ENCODE data around the gene GGA1. TPM values are rescaled to one million over a fixed set of nuclear protein-coding genes. Genes with fewer than 3 reads are reported as not detected.

Gene GGA1
- total RNA-seq, 2 experiments from 2014 or later = 55.4 to 66.6 TPM

GRCh38 chr22:37565830-37566229 is 42.8 kb upstream of the GGA1 start:
- POLR2A ChIA-PET = interaction anchor here (0.6 to 2.1 kb wide), 3 partner anchors 24 to 833 kb away, joined by 3 to 16 read pairs (median 3); no protein-coding TSS in a partner anchor
- Mint-ChIP-seq H3K27me3 (peaks cover 30% of the 10 kb centered on the region), H3K9me3 (ENCODE audit: low read depth) (no peaks in the 10 kb centered on the region), H3K4me3 (no peak overlapping the region), H3K4me1 (peaks cover 33% of the 10 kb centered on the region), H3K27ac (peak overlapping the region; percentile 63), H3K36me3 (ENCODE audit: low read depth) (no peaks in the 10 kb centered on the region)
- ATAC-seq = no peak
- DNase-seq = no peak
- intact Hi-C loops (cut with DNase I, micrococcal nuclease) = loop anchor here in 1 of 2 experiments (2.0 kb wide), 2 partner anchors 81 to 249 kb away; no protein-coding TSS in a partner anchor
- CTCF ChIA-PET = interaction anchor here (0.5 to 10.2 kb wide), 20 partner anchors 9 to 248 kb away, joined by 3 to 302 read pairs (median 7); partner anchors contain the start of genes GCAT, GGA1, LGALS2 and MFNG

DNA sequence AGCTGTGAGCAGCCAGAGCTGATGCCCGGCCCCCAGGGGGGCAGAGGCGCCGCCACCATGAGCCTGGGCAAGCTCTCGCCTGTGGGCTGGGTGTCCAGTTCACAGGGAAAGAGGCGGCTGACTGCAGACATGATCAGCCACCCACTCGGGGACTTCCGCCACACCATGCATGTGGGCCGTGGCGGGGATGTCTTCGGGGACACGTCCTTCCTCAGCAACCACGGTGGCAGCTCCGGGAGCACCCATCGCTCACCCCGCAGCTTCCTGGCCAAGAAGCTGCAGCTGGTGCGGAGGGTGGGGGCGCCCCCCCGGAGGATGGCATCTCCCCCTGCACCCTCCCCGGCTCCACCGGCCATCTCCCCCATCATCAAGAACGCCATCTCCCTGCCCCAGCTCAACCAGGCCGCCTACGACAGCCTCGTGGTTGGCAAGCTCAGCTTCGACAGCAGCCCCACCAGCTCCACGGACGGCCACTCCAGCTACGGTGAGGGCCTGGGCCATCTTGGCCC is 42.3 kb upstream of the GGA1 start:
- DNase-seq = peak; percentile 68
- peaks cover 29% of the 10 kb centered on the region for H3K4me1 Mint-ChIP-seq
- intact Hi-C loops (cut with DNase I, micrococcal nuclease) = loop anchor here in 1 of 2 experiments (2.0 kb wide), 2 partner anchors 82 to 250 kb away; no protein-coding TSS in a partner anchor
- CTCF ChIA-PET = interaction anchor here (0.5 to 10.2 kb wide), 34 partner anchors 10 to 731 kb away, joined by 3 to 302 read pairs (median 4); partner anchors contain the start of genes GCAT, GGA1, LGALS2 and MFNG
- peaks cover 26% of the 10 kb centered on the region for H3K27me3 Mint-ChIP-seq
- peak overlapping the region; percentile 87 for H3K27ac Mint-ChIP-seq
- peak; percentile 31 for ATAC-seq
- POLR2A ChIA-PET = interaction anchor here (0.6 to 2.1 kb wide), 4 partner anchors 25 to 832 kb away, joined by 3 to 16 read pairs (median 3); no protein-coding TSS in a partner anchor
- no peaks in the 10 kb centered on the region for H3K36me3 Mint-ChIP-seq (ENCODE audit: low read depth)
- peak overlapping the region; percentile 43 for H3K4me3 Mint-ChIP-seq
- no peaks in the 10 kb centered on the region for H3K9me3 Mint-ChIP-seq (ENCODE audit: low read depth)

GRCh38 chr22:37566903-37567798 is 41.5 kb upstream of the GGA1 start:
- intact Hi-C loops (cut with DNase I, micrococcal nuclease) = loop anchor here (1.0 to 2.0 kb wide), 5 partner anchors 22 to 250 kb away; no protein-coding TSS in a partner anchor
- DNase-seq (peak; percentile 96), ATAC-seq (peak; percentile 93)
- peaks cover 20% of the 10 kb centered on the region for H3K27me3 Mint-ChIP-seq
- H3K4me3 Mint-ChIP-seq = peak overlapping the region; percentile 43
- no peaks in the 10 kb centered on the region for H3K9me3 Mint-ChIP-seq (ENCODE audit: low read depth)
- peaks cover 23% of the 10 kb centered on the region for H3K4me1 Mint-ChIP-seq
- CTCF ChIA-PET = interaction anchor here (0.6 to 10.2 kb wide), 46 partner anchors 8 to 732 kb away, joined by 3 to 302 read pairs (median 4); partner anchors contain the start of genes GGA1, LGALS2 and MFNG
- POLR2A ChIA-PET = interaction anchor here (0.6 to 2.1 kb wide), 5 partner anchors 15 to 423 kb away, joined by 3 to 16 read pairs (median 3); no protein-coding TSS in a partner anchor
- no peaks in the 10 kb centered on the region for H3K36me3 Mint-ChIP-seq (ENCODE audit: low read depth)
- H3K27ac Mint-ChIP-seq = peak overlapping the region; percentile 87

DNA sequence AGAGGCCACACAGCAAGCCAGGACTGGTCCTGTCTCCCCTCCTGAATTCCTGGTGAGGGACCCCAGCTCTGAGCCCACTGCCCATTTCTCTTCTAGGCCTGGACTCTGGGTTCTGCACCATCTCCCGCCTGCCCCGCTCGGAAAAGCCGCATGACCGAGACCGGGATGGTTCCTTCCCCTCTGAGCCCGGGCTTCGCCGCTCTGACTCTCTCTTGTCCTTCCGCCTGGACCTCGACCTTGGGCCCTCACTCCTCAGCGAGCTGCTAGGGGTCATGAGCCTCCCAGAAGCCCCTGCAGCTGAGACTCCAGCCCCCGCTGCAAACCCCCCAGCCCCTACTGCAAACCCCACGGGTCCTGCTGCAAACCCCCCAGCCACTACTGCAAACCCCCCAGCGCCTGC is 40.6 kb upstream of the GGA1 start:
- intact Hi-C loops (cut with DNase I, micrococcal nuclease) = no loop called here
- no peaks in the 10 kb centered on the region for H3K9me3 Mint-ChIP-seq (ENCODE audit: low read depth)
- peaks cover 22% of the 10 kb centered on the region for H3K4me1 Mint-ChIP-seq
- no peak overlapping the region for H3K4me3 Mint-ChIP-seq
- H3K36me3 Mint-ChIP-seq (ENCODE audit: low read depth) = no peaks in the 10 kb centered on the region
- ChIA-PET CTCF (interaction anchor here (0.6 to 10.2 kb wide), 16 partner anchors 11 to 522 kb away, joined by 3 to 302 read pairs (median 9); partner anchors contain the start of genes GGA1 and LGALS2), POLR2A (no interaction called here)
- DNase-seq (no peak), ATAC-seq (no peak)
- no peak overlapping the region for H3K27ac Mint-ChIP-seq
- peaks cover 14% of the 10 kb centered on the region for H3K27me3 Mint-ChIP-seq

DNA sequence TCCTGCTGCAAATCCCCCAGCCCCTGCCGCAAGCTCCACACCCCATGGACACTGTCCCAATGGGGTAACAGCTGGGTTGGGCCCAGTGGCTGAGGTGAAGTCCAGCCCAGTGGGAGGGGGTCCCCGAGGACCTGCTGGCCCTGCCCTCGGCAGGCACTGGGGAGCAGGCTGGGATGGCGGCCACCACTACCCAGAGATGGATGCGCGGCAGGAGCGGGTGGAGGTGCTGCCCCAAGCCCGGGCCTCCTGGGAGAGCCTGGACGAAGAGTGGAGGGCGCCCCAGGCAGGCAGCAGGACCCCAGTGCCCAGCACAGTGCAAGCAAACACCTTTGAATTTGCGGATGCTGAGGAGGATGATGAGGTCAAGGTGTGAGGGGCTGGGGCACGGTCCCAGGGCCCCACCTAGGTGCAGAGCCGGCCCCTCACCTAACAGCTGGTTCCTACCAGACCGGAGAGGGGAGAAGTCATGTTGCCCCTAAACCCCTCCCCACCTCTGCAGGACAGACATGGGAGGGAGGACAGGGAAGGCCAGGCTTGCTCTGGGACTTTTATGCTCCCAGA is 40.1 kb upstream of the GGA1 start:
- CTCF ChIA-PET = interaction anchor here (0.6 to 10.2 kb wide), 11 partner anchors 10 to 522 kb away, joined by 3 to 302 read pairs (median 8); no protein-coding TSS in a partner anchor
- Mint-ChIP-seq H3K9me3 (ENCODE audit: low read depth) (no peaks in the 10 kb centered on the region), H3K27ac (no peak overlapping the region), H3K4me1 (peaks cover 21% of the 10 kb centered on the region), H3K27me3 (peaks cover 8% of the 10 kb centered on the region), H3K36me3 (ENCODE audit: low read depth) (no peaks in the 10 kb centered on the region), H3K4me3 (no peak overlapping the region)
- intact Hi-C loops (cut with DNase I, micrococcal nuclease) = no loop called here
- POLR2A ChIA-PET = interaction anchor here (0.5 kb wide), 1 partner anchor 19 kb away, joined by 5 read pairs; no protein-coding TSS in a partner anchor
- no peak for ATAC-seq
- no peak for DNase-seq

- intact Hi-C loops (cut with DNase I, micrococcal nuclease) = no loop called here
- Mint-ChIP-seq H3K36me3 (ENCODE audit: low read depth) (no peaks in the 10 kb centered on the region), H3K27ac (no peak overlapping the region), H3K4me1 (peaks cover 21% of the 10 kb centered on the region), H3K4me3 (no peak overlapping the region), H3K27me3 (peaks cover 2% of the 10 kb centered on the region), H3K9me3 (ENCODE audit: low read depth) (no peaks in the 10 kb centered on the region)
- ATAC-seq (no peak), DNase-seq (no peak)
- ChIA-PET POLR2A (interaction anchor here (0.5 kb wide), 1 partner anchor 20 kb away, joined by 5 read pairs; no protein-coding TSS in a partner anchor), CTCF (interaction anchor here (0.6 to 10.2 kb wide), 7 partner anchors 8 to 63 kb away, joined by 3 to 302 read pairs (median 8); no protein-coding TSS in a partner anchor)
Observed at GRCh38 chr22:37569009-37569920, 39.4 kb upstream of the GGA1 start.

- intact Hi-C loops (cut with DNase I, micrococcal nuclease) = no loop called here
- ATAC-seq (no peak), DNase-seq (no peak)
- H3K4me1 Mint-ChIP-seq = peaks cover 21% of the 10 kb centered on the region
- POLR2A ChIA-PET = no interaction called here
- CTCF ChIA-PET = interaction anchor here (1.1 to 10.2 kb wide), 4 partner anchors 8 to 50 kb away, joined by 4 to 302 read pairs (median 42); partner anchors contain the start of gene CARD10
- no peak overlapping the region for H3K4me3 Mint-ChIP-seq
- H3K36me3 Mint-ChIP-seq (ENCODE audit: low read depth) = no peaks in the 10 kb centered on the region
- no peak overlapping the region for H3K27ac Mint-ChIP-seq
- no peaks in the 10 kb centered on the region for H3K9me3 Mint-ChIP-seq (ENCODE audit: low read depth)
- H3K27me3 Mint-ChIP-seq = peaks cover 2% of the 10 kb centered on the region
Observed at GRCh38 chr22:37569921-37570660, 38.5 kb upstream of the GGA1 start.

GRCh38 chr22:37570661-37570976 is 38.0 kb upstream of the GGA1 start:
- ChIA-PET POLR2A (no interaction called here), CTCF (interaction anchor here (1.1 to 10.2 kb wide), 4 partner anchors 9 to 51 kb away, joined by 4 to 302 read pairs (median 42); partner anchors contain the start of gene CARD10)
- ATAC-seq = no peak
- Mint-ChIP-seq H3K27ac (no peak overlapping the region), H3K9me3 (ENCODE audit: low read depth) (no peaks in the 10 kb centered on the region), H3K4me1 (peaks cover 21% of the 10 kb centered on the region), H3K4me3 (no peak overlapping the region), H3K27me3 (peaks cover 2% of the 10 kb centered on the region), H3K36me3 (ENCODE audit: low read depth) (no peaks in the 10 kb centered on the region)
- no peak for DNase-seq
- intact Hi-C loops (cut with DNase I, micrococcal nuclease) = no loop called here

DNA sequence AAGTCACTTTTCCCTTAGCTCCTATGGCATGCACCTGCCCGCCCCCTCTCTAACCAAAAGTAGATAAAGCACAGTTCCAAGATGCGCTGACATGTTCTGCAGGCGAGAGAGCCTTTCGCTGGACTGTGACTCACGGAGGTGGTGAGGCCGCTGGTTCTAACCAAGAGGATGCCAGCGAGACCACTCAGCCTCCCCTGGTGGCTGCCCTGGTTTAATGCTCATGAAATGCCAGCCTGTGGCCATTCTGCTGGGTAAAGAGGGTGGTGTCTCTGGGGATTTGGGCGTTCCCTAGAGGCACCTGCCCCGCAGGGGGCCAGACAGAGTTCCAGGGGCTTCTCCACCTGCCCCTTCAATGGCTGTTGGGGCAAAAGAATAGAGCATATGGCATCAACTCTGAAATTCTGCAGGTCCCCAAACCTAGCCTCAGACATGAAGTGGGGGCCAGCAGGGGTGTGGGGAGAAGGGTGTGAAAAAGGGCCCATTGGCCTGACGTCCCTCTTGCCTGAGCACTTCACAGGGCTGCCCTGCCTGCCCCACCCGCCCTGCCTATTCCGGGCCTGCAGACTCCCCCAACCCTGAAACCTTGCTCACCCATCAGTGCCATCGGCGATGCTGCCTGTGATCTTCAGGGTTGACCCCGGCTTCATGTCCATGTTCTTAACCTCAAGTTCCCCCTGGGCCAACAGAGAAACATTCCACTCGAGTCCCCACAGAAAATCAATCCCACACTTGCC is 37.2 kb upstream of the GGA1 start:
- ChIA-PET CTCF (interaction anchor here (1.1 to 6.6 kb wide), 2 partner anchors 19 to 51 kb away, joined by 4 to 79 read pairs; partner anchors contain the start of gene CARD10), POLR2A (no interaction called here)
- Mint-ChIP-seq H3K27me3 (no peaks in the 10 kb centered on the region), H3K36me3 (ENCODE audit: low read depth) (no peaks in the 10 kb centered on the region), H3K9me3 (ENCODE audit: low read depth) (no peaks in the 10 kb centered on the region), H3K27ac (no peak overlapping the region), H3K4me1 (peaks cover 13% of the 10 kb centered on the region), H3K4me3 (no peak overlapping the region)
- intact Hi-C loops (cut with DNase I, micrococcal nuclease) = no loop called here
- ATAC-seq (no peak), DNase-seq (no peak)

All from activated CD4-positive, alpha-beta T cell treated with anti-CD3 and anti-CD28 coated beads for 36 hours (primary cell).